ENCODE measurements around the gene ETFBKMT. TPM values are rescaled to one million over a fixed set of nuclear protein-coding genes. Genes with fewer than 3 reads are reported as not detected.
"Not testable (repeated sequence)": the region's sequence is repeated elsewhere in the genome, so short reads cannot be mapped to it uniquely, and the experiment has no call there.

The ETFBKMT gene
- total RNA-seq, 1 experiment from 2014 or later: 1.6 TPM

DNA sequence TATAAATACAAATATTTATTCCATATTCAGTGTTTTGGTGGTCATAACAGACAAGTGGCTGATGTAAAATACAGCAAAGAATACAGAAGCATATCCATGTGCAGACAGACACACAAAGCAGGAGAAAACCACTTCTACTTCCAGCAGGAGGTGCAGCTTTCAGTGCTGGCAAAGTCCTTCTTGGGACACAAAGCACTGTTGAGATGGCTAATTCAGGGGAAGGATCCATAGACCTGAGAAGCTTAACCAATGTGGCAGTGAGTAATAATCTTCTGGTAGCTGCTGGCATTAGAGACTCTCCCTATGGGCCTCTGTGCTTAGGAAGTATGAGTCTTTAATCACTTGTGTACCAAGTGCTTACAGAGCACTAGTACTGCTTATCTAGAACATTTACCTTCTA lies 42.6 kb downstream of the ETFBKMT start:
- no peak overlapping the region for H3K4me3 Mint-ChIP-seq (ENCODE audit: unreplicated experiment)
- H3K36me3 Mint-ChIP-seq (ENCODE audit: insufficient read depth, unreplicated experiment): no peaks in the 10 kb centered on the region
- no TSS peak for BruUV-seq (replicated peaks)
- no peaks in the 10 kb centered on the region for H3K27me3 Mint-ChIP-seq (ENCODE audit: insufficient read depth, unreplicated experiment)
- H3K9me3 Mint-ChIP-seq (ENCODE audit: unreplicated experiment): peaks cover 9% of the 10 kb centered on the region
- H3K4me3 ChIP-seq (ENCODE audit: low read depth, low read length): no peak overlapping the region
- intact Hi-C loops (cut with micrococcal nuclease; ENCODE audit: unreplicated experiment): no loop called here
- no peaks in the 10 kb centered on the region for H3K4me1 Mint-ChIP-seq (ENCODE audit: low read depth, unreplicated experiment)
- CTCF ChIA-PET: no interaction called here
- no peaks in the 10 kb centered on the region for H3K36me3 ChIP-seq (ENCODE audit: control insufficient read depth, insufficient read depth, low read length)
- POLR2A ChIA-PET: no interaction called here
- peaks cover 6% of the 10 kb centered on the region; the same call in 1 of the 2 replicates for H3K9me3 ChIP-seq
- no peak overlapping the region for H3K27ac Mint-ChIP-seq (ENCODE audit: unreplicated experiment)
- peak in 1 of 2 experiments; percentile 29 for DNase-seq
- H3K27me3 ChIP-seq (replicated peaks; ENCODE audit: control insufficient read depth, insufficient read depth, low read length): no peaks in the 10 kb centered on the region
- no peaks in the 10 kb centered on the region for H3K4me1 ChIP-seq
- TF ChIP-seq, protein P1, sequence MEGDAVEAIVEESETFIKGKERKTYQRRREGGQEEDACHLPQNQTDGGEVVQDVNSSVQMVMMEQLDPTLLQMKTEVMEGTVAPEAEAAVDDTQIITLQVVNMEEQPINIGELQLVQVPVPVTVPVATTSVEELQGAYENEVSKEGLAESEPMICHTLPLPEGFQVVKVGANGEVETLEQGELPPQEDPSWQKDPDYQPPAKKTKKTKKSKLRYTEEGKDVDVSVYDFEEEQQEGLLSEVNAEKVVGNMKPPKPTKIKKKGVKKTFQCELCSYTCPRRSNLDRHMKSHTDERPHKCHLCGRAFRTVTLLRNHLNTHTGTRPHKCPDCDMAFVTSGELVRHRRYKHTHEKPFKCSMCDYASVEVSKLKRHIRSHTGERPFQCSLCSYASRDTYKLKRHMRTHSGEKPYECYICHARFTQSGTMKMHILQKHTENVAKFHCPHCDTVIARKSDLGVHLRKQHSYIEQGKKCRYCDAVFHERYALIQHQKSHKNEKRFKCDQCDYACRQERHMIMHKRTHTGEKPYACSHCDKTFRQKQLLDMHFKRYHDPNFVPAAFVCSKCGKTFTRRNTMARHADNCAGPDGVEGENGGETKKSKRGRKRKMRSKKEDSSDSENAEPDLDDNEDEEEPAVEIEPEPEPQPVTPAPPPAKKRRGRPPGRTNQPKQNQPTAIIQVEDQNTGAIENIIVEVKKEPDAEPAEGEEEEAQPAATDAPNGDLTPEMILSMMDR (IDR thresholded peaks at IDR 0.05; ENCODE audit: insufficient read depth in 1 of 2, low read depth in 1 of 2, low read length in 1 of 2, severe bottlenecking in 1 of 2, unreplicated experiment in 1 of 2): peak; percentile 13 to 26

- no peak overlapping the region for H3K4me3 ChIP-seq (ENCODE audit: low read depth, low read length)
- no peaks in the 10 kb centered on the region for H3K4me1 Mint-ChIP-seq (ENCODE audit: low read depth, unreplicated experiment)
- no peaks in the 10 kb centered on the region for H3K27me3 ChIP-seq (replicated peaks; ENCODE audit: control insufficient read depth, insufficient read depth, low read length)
- ChIA-PET POLR2A (no interaction called here), CTCF (no interaction called here)
- H3K9me3 Mint-ChIP-seq (ENCODE audit: unreplicated experiment): peaks cover 45% of the 10 kb centered on the region
- H3K9me3 ChIP-seq: peaks cover 23% of the 10 kb centered on the region
- no peaks in the 10 kb centered on the region for H3K36me3 Mint-ChIP-seq (ENCODE audit: insufficient read depth, unreplicated experiment)
- TF ChIP-seq, protein P1 (IDR thresholded peaks at IDR 0.05; ENCODE audit: insufficient read depth in 1 of 2, low read depth in 1 of 2, low read length in 1 of 2, severe bottlenecking in 1 of 2, unreplicated experiment in 1 of 2): no peak
- H3K4me1 ChIP-seq: no peaks in the 10 kb centered on the region
- H3K27ac Mint-ChIP-seq (ENCODE audit: unreplicated experiment): no peak overlapping the region
- no peaks in the 10 kb centered on the region for H3K36me3 ChIP-seq (ENCODE audit: control insufficient read depth, insufficient read depth, low read length)
- no peaks in the 10 kb centered on the region for H3K27me3 Mint-ChIP-seq (ENCODE audit: insufficient read depth, unreplicated experiment)
- no peak overlapping the region for H3K4me3 Mint-ChIP-seq (ENCODE audit: unreplicated experiment)
- intact Hi-C loops (cut with micrococcal nuclease; ENCODE audit: unreplicated experiment): no loop called here
- no TSS peak for BruUV-seq (replicated peaks)
- no peak for DNase-seq
These were observed 46.1 kb downstream of the ETFBKMT start for GRCh38 chr12:31705621-31706020.

DNA sequence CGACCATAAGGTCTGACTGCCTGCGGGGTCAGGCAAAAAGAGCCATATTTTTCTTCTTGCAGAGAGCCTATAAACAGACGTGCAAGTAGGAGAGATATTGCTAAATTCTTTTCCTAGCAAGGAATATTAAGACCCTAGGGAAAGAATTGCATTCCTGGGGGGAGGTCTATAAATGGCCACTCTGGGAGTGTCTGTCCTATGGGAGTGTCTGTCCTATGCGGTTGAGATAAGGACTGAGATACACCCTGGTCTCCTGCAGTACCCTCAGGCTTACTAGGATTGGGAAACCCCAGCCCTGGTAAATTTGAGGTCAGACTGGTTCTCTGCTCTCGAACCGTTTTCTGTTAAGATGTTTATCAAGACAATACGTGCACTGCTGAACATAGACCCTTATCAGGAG lies 48.6 kb downstream of the ETFBKMT start:
- CTCF ChIA-PET: not testable (repeated sequence)

More for the DNA sequence above, 48.6 kb downstream of the ETFBKMT start:
- peak in 1 of 2 experiments; percentile 50 for DNase-seq
- H3K36me3 Mint-ChIP-seq (ENCODE audit: insufficient read depth, unreplicated experiment); H3K4me3 ChIP-seq (ENCODE audit: low read depth, low read length); POLR2A ChIA-PET; intact Hi-C loops (cut with micrococcal nuclease; ENCODE audit: unreplicated experiment); H3K27me3 Mint-ChIP-seq (ENCODE audit: insufficient read depth, unreplicated experiment); H3K27ac Mint-ChIP-seq (ENCODE audit: unreplicated experiment); BruUV-seq (replicated peaks); H3K36me3 ChIP-seq (ENCODE audit: control insufficient read depth, insufficient read depth, low read length); H3K4me1 Mint-ChIP-seq (ENCODE audit: low read depth, unreplicated experiment); H3K27me3 ChIP-seq (replicated peaks; ENCODE audit: control insufficient read depth, insufficient read depth, low read length); H3K4me3 Mint-ChIP-seq (ENCODE audit: unreplicated experiment); H3K4me1 ChIP-seq: not testable (repeated sequence)
- peaks cover 28% of the 10 kb centered on the region for H3K9me3 ChIP-seq
- peaks cover 60% of the 10 kb centered on the region for H3K9me3 Mint-ChIP-seq (ENCODE audit: unreplicated experiment)

Measured in Caco-2 (cell line).